ENCODE data around the gene NEMF. TPM values are rescaled to one million over a fixed set of nuclear protein-coding genes. Genes with fewer than 3 reads are reported as not detected.

NEMF gene
- total and polyA plus RNA-seq, 4 donors = 19.7 to 145 (median 41.0) TPM

DNA sequence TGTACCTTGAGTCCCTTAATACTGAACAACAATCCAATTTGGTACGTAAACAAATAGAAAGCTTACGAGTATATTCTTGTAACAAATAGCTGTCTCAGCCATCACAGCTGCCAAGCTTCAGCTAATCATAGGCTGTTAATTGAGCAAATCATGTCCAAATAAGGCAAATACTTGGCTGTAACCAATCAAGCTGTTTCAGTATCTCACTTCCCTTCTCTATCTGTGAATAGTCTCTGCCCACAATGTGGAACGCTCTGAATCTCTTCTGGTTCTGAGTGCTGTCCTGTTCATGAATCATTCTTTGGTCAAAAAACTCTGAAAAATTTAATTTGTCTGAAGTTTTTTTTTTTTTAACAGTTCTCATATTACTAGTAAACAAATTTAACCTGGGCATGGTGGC is 5.8 kb upstream of the NEMF start:
- Histone ChIP-seq H3K9me3 (ENCODE audit: control insufficient read depth in 4 of 4, insufficient read depth in 3 of 4, low read length in 3 of 4) (no peaks in the 10 kb centered on the region), H3K27me3 (ENCODE audit: control insufficient read depth in 3 of 3, insufficient read depth in 3 of 3, low read length in 2 of 3) (no peaks in the 10 kb centered on the region), H3K9ac (ENCODE audit: insufficient read depth in 1 of 2, low read length in 2 of 2) (no peak overlapping the region), H3K4me3 (no peak overlapping the region), H3K36me3 (ENCODE audit: control insufficient read depth in 4 of 4, insufficient read depth in 4 of 4, low read length in 4 of 4) (no peaks in the 10 kb centered on the region), H3K4me1 (ENCODE audit: control insufficient read depth in 5 of 5, insufficient read depth in 5 of 5, low read length in 5 of 5) (peaks cover 0 to 3% (median 0%) of the 10 kb centered on the region in 5 donors), H3K27ac (ENCODE audit: low read depth in 1 of 2, low read length in 1 of 2) (no peak overlapping the region)
- WGBS, 2 donors = 85 to 90% methylated on average over 3 of the region's 3 CpGs
- TF ChIP-seq, protein P1, sequence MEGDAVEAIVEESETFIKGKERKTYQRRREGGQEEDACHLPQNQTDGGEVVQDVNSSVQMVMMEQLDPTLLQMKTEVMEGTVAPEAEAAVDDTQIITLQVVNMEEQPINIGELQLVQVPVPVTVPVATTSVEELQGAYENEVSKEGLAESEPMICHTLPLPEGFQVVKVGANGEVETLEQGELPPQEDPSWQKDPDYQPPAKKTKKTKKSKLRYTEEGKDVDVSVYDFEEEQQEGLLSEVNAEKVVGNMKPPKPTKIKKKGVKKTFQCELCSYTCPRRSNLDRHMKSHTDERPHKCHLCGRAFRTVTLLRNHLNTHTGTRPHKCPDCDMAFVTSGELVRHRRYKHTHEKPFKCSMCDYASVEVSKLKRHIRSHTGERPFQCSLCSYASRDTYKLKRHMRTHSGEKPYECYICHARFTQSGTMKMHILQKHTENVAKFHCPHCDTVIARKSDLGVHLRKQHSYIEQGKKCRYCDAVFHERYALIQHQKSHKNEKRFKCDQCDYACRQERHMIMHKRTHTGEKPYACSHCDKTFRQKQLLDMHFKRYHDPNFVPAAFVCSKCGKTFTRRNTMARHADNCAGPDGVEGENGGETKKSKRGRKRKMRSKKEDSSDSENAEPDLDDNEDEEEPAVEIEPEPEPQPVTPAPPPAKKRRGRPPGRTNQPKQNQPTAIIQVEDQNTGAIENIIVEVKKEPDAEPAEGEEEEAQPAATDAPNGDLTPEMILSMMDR (IDR thresholded peaks at IDR 0.05; ENCODE audit: control extremely low read depth, extremely low read depth) = no peak
- DNase-seq (no peak), ATAC-seq (ENCODE audit: insufficient read depth, low FRiP score) (no peak)

DNA sequence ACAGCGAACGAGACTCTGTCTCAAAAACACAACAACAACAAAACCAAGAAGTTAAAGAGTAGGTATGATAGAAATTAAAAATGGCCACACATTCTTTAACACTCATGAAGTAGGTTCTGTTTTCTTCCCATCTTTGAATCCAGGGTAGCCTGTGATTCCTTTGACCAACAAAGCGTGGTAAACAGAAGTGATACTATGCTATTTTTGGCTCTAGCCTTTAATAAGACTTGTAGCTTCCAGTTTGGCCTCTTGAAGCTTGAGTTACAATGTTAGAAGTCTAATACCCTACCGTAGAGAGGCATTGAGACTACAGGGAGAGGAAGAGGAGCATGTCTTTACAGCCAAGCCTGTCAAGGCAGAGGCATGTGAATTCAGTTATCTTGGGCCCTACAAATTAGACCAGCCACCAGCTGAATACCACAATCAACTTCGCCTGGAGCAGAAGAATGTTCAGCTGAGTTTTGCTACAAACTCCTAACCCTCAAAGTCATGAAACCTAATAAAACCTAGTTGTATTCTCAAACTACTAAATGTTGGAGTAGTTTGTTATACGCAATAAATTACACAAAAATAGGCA is 4.9 kb upstream of the NEMF start:
- ATAC-seq (ENCODE audit: insufficient read depth, low FRiP score) (no peak), DNase-seq (no peak)
- H3K27me3 ChIP-seq (ENCODE audit: control insufficient read depth in 3 of 3, insufficient read depth in 3 of 3, low read length in 2 of 3) = no peaks in the 10 kb centered on the region
- H3K36me3 ChIP-seq (ENCODE audit: control insufficient read depth in 4 of 4, insufficient read depth in 4 of 4, low read length in 4 of 4) = peaks cover 0 to under 1% (median 0%) of the 10 kb centered on the region in 4 donors
- TF ChIP-seq, protein P1 (IDR thresholded peaks at IDR 0.05; ENCODE audit: control extremely low read depth, extremely low read depth) = no peak
- H3K9me3 ChIP-seq (ENCODE audit: control insufficient read depth in 4 of 4, insufficient read depth in 3 of 4, low read length in 3 of 4) = no peaks in the 10 kb centered on the region
- H3K9ac ChIP-seq (ENCODE audit: insufficient read depth in 1 of 2, low read length in 2 of 2) = no peak overlapping the region
- no peak overlapping the region for H3K4me3 ChIP-seq
- H3K4me1 ChIP-seq (ENCODE audit: control insufficient read depth in 5 of 5, insufficient read depth in 5 of 5, low read length in 5 of 5) = peaks cover 0 to 5% (median 0%) of the 10 kb centered on the region in 5 donors
- 88 to 90% methylated on average over 6 of the region's 6 CpGs for WGBS, 2 donors
- no peak overlapping the region for H3K27ac ChIP-seq (ENCODE audit: low read depth in 1 of 2, low read length in 1 of 2)

DNA sequence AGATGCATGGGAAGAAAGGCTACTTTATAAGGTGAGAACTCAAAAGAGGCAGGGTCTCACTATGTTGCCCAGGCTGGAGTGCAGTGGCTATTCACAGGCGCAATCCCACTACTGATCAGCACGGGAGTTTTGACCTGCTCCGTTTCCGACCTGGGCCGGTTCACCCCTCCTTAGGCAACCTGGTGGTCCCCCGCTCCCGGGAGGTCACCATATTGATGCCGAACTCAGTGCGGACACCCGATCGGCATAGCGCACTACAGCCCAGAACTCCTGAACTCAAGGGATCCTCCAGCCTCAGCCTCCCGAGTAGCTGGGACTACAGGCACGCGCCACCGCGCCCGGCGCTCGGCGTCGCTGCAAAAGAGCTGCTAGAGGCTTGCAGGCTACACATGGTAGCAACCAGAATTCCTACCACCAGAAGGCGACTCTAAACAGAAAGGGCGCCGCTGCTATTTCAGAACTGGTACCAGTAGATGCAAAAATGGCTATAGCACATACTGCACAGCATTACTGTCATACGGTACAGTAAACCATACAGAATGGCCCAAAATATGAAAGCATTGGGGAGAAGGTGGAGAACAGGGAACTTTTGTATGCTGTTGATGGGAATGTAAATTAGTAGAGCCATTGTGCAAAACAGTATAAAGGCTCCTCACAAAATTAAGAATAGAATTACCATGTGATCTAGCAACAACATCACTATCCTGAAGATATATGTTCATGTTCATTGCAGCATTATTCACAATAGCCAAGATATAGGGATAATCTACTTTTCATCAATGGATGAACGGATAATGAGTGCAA is 1.2 kb upstream of the NEMF start:
- TF ChIP-seq, protein P1 (IDR thresholded peaks at IDR 0.05; ENCODE audit: control extremely low read depth, extremely low read depth) = peak; percentile 54
- H3K27me3 ChIP-seq (ENCODE audit: control insufficient read depth in 3 of 3, insufficient read depth in 3 of 3, low read length in 2 of 3) = no peaks in the 10 kb centered on the region
- no peaks in the 10 kb centered on the region for H3K9me3 ChIP-seq (ENCODE audit: control insufficient read depth in 4 of 4, insufficient read depth in 3 of 4, low read length in 3 of 4)
- peaks cover 3 to 17% (median 9%) of the 10 kb centered on the region in 4 donors for H3K36me3 ChIP-seq (ENCODE audit: control insufficient read depth in 4 of 4, insufficient read depth in 4 of 4, low read length in 4 of 4)
- WGBS, 2 donors = 11 to 18% methylated on average over 25 to 27 of the region's 27 CpGs
- H3K4me1 ChIP-seq (ENCODE audit: control insufficient read depth in 5 of 5, insufficient read depth in 5 of 5, low read length in 5 of 5) = peaks cover 0 to 8% (median 5%) of the 10 kb centered on the region in 5 donors
- no peak overlapping the region for H3K9ac ChIP-seq (ENCODE audit: insufficient read depth in 1 of 2, low read length in 2 of 2)
- peak; percentile 79 to 84 (median 81) for DNase-seq
- peak overlapping the region in 1 of 2 donors; percentile 33 for H3K27ac ChIP-seq (ENCODE audit: low read depth in 1 of 2, low read length in 1 of 2)
- peak; percentile 77 for ATAC-seq (ENCODE audit: insufficient read depth, low FRiP score)
- H3K4me3 ChIP-seq = no peak overlapping the region
